Activated B cell treated with CpG ODN at 0.5 μM for 24 hours (primary cell): ENCODE data around the gene INAFM1. TPM values are rescaled to one million over a fixed set of nuclear protein-coding genes. Genes with fewer than 3 reads are reported as not detected.
A peak's percentile ranks its signal among the peaks of the same experiment; 100 is the strongest.

Source experiments
- ATAC-seq: fragments of 200-7000 bp; cut with Tn5 transposase; one replicate; pipeline ENCODE4 v1.10.0; 2021; ENCODE audit warnings: low read depth, mild to moderate bottlenecking, moderate library complexity
- CTCF ChIA-PET: fragments of 350-600 bp; sonication (Branson Sonifier 250); formaldehyde crosslinking; loops from one replicate; lab custom pipeline; 2021; ENCODE audit warnings: antibody characterized with exemption; lab: Charles Lee
- POLR2A ChIA-PET: fragments of 350-600 bp; sonication (Branson Sonifier 250); formaldehyde crosslinking; loops from one replicate; lab custom pipeline; 2021; ENCODE audit warnings: antibody characterized with exemption; lab: Charles Lee
- DNase-seq: peaks from one replicate; pipeline ENCODE4 v3.0.0; 2022
- H3K27ac Mint-ChIP-seq: one replicate; pipeline ENCODE4 v1.8.0; 2020; ENCODE audit warnings: mixed read lengths
- H3K27me3 Mint-ChIP-seq: one replicate; pipeline ENCODE4 v1.8.0; 2021; ENCODE audit warnings: mixed read lengths
- H3K36me3 Mint-ChIP-seq: one replicate; pipeline ENCODE4 v1.8.0; 2021; ENCODE audit warnings: low read depth, mixed read lengths
- H3K4me1 Mint-ChIP-seq: one replicate; pipeline ENCODE4 v1.8.0; 2021; ENCODE audit warnings: mixed read lengths
- H3K4me3 Mint-ChIP-seq: one replicate; pipeline ENCODE4 v1.8.0; 2020; ENCODE audit warnings: mild to moderate bottlenecking, mixed read lengths
- H3K9me3 Mint-ChIP-seq: one replicate; pipeline ENCODE4 v1.8.0; 2020; ENCODE audit warnings: mixed read lengths
- intact Hi-C: fragments of 100-400 bp; cut with micrococcal nuclease; formaldehyde crosslinking; loops from one replicate; pipeline ENCODE4 v1.15.1; 2024
- total RNA-seq: library from RNA; stranded (reverse); gene quantifications from 2 replicates; pipeline ENCODE4 v1.2.3, GENCODE V29; 2022
- TF ChIP-seq, protein P1 (sequence below): fragments of 200-600 bp; IDR thresholded peaks from one replicate; pipeline ENCODE4 v1.8.0; 2022; ENCODE audit warnings: antibody characterized with exemption, mild to moderate bottlenecking

The INAFM1 gene
- total RNA-seq, 1 donor from 2014 or later, result 11.8 TPM

- POLR2A ChIA-PET, result no interaction called here
- intact Hi-C loops, result loop anchor here (5.0 kb wide), 1 partner anchor 247 kb away; the partner anchor contains the start of gene NAPA
These were observed 4.3 kb upstream of the INAFM1 start for GRCh38 chr19:47270408-47270807.

DNA sequence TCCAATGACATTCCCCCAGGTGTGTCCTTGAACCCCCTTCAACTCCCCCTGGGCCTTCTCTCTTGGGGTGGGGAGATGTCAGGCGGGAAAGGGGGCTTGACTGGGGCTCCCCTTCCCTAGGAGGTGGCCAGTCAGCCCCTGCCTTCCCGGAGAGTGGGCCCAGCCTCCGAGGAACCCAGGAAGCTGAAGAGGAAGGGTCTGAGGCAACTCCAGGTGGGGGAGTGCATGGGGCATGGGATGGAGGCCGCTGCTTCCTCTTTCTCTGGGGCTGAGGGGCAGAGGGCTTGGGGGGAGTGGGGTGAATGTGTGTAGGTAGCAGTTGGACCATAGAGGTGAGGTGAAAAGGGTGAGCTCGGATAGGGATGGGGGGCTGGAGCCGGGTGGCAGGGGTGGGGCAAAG is 2.7 kb upstream of the INAFM1 start:
- TF ChIP-seq, protein P1, sequence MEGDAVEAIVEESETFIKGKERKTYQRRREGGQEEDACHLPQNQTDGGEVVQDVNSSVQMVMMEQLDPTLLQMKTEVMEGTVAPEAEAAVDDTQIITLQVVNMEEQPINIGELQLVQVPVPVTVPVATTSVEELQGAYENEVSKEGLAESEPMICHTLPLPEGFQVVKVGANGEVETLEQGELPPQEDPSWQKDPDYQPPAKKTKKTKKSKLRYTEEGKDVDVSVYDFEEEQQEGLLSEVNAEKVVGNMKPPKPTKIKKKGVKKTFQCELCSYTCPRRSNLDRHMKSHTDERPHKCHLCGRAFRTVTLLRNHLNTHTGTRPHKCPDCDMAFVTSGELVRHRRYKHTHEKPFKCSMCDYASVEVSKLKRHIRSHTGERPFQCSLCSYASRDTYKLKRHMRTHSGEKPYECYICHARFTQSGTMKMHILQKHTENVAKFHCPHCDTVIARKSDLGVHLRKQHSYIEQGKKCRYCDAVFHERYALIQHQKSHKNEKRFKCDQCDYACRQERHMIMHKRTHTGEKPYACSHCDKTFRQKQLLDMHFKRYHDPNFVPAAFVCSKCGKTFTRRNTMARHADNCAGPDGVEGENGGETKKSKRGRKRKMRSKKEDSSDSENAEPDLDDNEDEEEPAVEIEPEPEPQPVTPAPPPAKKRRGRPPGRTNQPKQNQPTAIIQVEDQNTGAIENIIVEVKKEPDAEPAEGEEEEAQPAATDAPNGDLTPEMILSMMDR, result no peak
- Mint-ChIP-seq H3K27me3 (no peaks in the 10 kb centered on the region), H3K36me3 (peaks cover 40% of the 10 kb centered on the region), H3K9me3 (no peaks in the 10 kb centered on the region), H3K27ac (no peak overlapping the region), H3K4me1 (peaks cover 21% of the 10 kb centered on the region), H3K4me3 (no peak overlapping the region)
- POLR2A ChIA-PET, result interaction anchor here (0.6 to 1.0 kb wide), 5 partner anchors 15 to 485 kb away, joined by 3 to 4 read pairs (median 3); partner anchors contain the start of genes CCDC9 and ZC3H4
- DNase-seq (no peak), ATAC-seq (no peak)
- CTCF ChIA-PET, result no interaction called here
- intact Hi-C loops, result loop anchor here (5.0 kb wide), 1 partner anchor 245 kb away; the partner anchor contains the start of gene NAPA

More at GRCh38 chr19:47270408-47270807, 4.3 kb upstream of the INAFM1 start:
- no peaks in the 10 kb centered on the region for H3K9me3 Mint-ChIP-seq
- H3K4me3 Mint-ChIP-seq, result no peak overlapping the region
- no peaks in the 10 kb centered on the region for H3K27me3 Mint-ChIP-seq
- CTCF ChIA-PET, result no interaction called here
- H3K36me3 Mint-ChIP-seq, result peaks cover 53% of the 10 kb centered on the region
- ATAC-seq (no peak), DNase-seq (no peak)
- H3K27ac Mint-ChIP-seq, result no peak overlapping the region
- peaks cover 14% of the 10 kb centered on the region for H3K4me1 Mint-ChIP-seq
- TF ChIP-seq, protein P1, result no peak

GRCh38 chr19:47272448-47273312 is 2.0 kb upstream of the INAFM1 start:
- H3K27ac Mint-ChIP-seq, result peak overlapping the region; percentile 68
- no peaks in the 10 kb centered on the region for H3K27me3 Mint-ChIP-seq
- H3K9me3 Mint-ChIP-seq, result no peaks in the 10 kb centered on the region
- DNase-seq (no peak), ATAC-seq (no peak)
- POLR2A ChIA-PET, result interaction anchor here (0.6 to 4.4 kb wide), 5 partner anchors 16 to 160 kb away, joined by 3 to 144 read pairs (median 4); partner anchors contain the start of genes CCDC9 and ZC3H4
- TF ChIP-seq, protein P1, result no peak
- peak overlapping the region; percentile 81 for H3K4me3 Mint-ChIP-seq
- peaks cover 24% of the 10 kb centered on the region for H3K4me1 Mint-ChIP-seq
- intact Hi-C loops, result loop anchor here (5.0 kb wide), 1 partner anchor 245 kb away; the partner anchor contains the start of gene NAPA
- CTCF ChIA-PET, result no interaction called here
- H3K36me3 Mint-ChIP-seq, result peaks cover 33% of the 10 kb centered on the region

GRCh38 chr19:47273313-47274070 is 1.2 kb upstream of the INAFM1 start:
- CTCF ChIA-PET, result interaction anchor here (1.1 to 2.9 kb wide), 4 partner anchors 11 to 142 kb away, joined by 6 to 12 read pairs (median 9); partner anchors contain the start of genes DHX34 and SAE1
- intact Hi-C loops, result loop anchor here (1.0 to 5.0 kb wide), 7 partner anchors 15 to 673 kb away; partner anchors contain the start of genes NAPA and ZC3H4
- Mint-ChIP-seq H3K4me3 (peak overlapping the region; percentile 96), H3K4me1 (peaks cover 27% of the 10 kb centered on the region), H3K27me3 (no peaks in the 10 kb centered on the region), H3K36me3 (peaks cover 25% of the 10 kb centered on the region), H3K9me3 (no peaks in the 10 kb centered on the region), H3K27ac (peak overlapping the region; percentile 97)
- TF ChIP-seq, protein P1, result no peak
- POLR2A ChIA-PET, result interaction anchor here (0.6 to 4.4 kb wide), 27 partner anchors 11 to 1387 kb away, joined by 3 to 144 read pairs (median 5); partner anchors contain the start of genes CCDC9, DHX34, IRF2BP1 and SAE1
- DNase-seq (peak; percentile 83), ATAC-seq (peak; percentile 54)
